AG09319 (cell line): ENCODE data around the gene SLC2A5.

Source experiments
- DNase-seq: peaks from one replicate; pipeline ENCODE4 v3.0.0-alpha.2; 2010; ENCODE audit warnings: low read depth; ENCODE audit errors: extremely low read depth
- CTCF ChIP-seq: IDR thresholded peaks from 2 replicates; pipeline ENCODE4 v1.5.1; 2011; ENCODE audit warnings: low read depth, mild to moderate bottlenecking, inconsistent platforms, low read length, moderate library complexity

The SLC2A5 gene

GRCh38 chr1:9061252-9061960 lies 8.0 kb downstream of the SLC2A5 start:
- TF ChIP-seq CTCF = no peak
- DNase-seq = no peak

- TF ChIP-seq CTCF = no peak
- no peak for DNase-seq
Measured at GRCh38 chr1:9059891-9060744, 9.3 kb downstream of the SLC2A5 start.

GRCh38 chr1:9058465-9058864 lies 11.0 kb downstream of the SLC2A5 start:
- peak; percentile 40 for TF ChIP-seq CTCF
- DNase-seq = no peak

GRCh38 chr1:9057851-9058250 lies 11.6 kb downstream of the SLC2A5 start:
- no peak for TF ChIP-seq CTCF
- DNase-seq = no peak

- no peak for DNase-seq
- TF ChIP-seq CTCF = no peak
Measured at GRCh38 chr1:9052272-9053049, 17.0 kb downstream of the SLC2A5 start.

- TF ChIP-seq CTCF = no peak
Measured at GRCh38 chr1:9051379-9051778, 18.1 kb downstream of the SLC2A5 start.

More at GRCh38 chr1:9051379-9051778, 18.1 kb downstream of the SLC2A5 start:
- DNase-seq = no peak
